Ovary (tissue), 9 donors: ENCODE results near the gene DQX1. TPM values are rescaled to one million over a fixed set of nuclear protein-coding genes. Genes with fewer than 3 reads are reported as not detected.

Experiments used
- DNase-seq, 5 donors: peaks; one replicate each; pipeline ENCODE4 v3.0.0-alpha.2; 2019 to 2020
- H3K27ac ChIP-seq, 2 donors: fragments of 200-600 bp; one replicate each; pipeline versions ENCODE4 v1.5.1 to v1.8.0; 2019 to 2022
- H3K27me3 ChIP-seq: fragments of 200-600 bp; one replicate; pipeline ENCODE4 v1.8.0; 2022
- H3K36me3 ChIP-seq: fragments of 200-600 bp; sonication (generic); one replicate; pipeline ENCODE4 v1.5.1; 2019
- H3K4me1 ChIP-seq: one replicate; pipeline ENCODE4 v1.8.1; 2013; ENCODE audit warnings: mild to moderate bottlenecking, moderate library complexity; ENCODE audit not compliant: insufficient read depth
- H3K4me3 ChIP-seq: fragments of 200-600 bp; sonication (generic); one replicate; pipeline ENCODE4 v1.5.1; 2017
- H3K9me3 ChIP-seq, 2 donors: fragments of 200-600 bp in 1 of 2; sonication (generic) in 1 of 2; one replicate each; pipeline versions ENCODE4 v1.5.1 to v1.8.1; 2013 to 2019; ENCODE audit warnings: mild to moderate bottlenecking in 1 of 2, moderate library complexity in 1 of 2
- EP300 ChIP-seq: sonication (generic); formaldehyde crosslinking; IDR thresholded peaks from one replicate; pipeline ENCODE4 v1.6.1; 2017; ENCODE audit warnings: antibody characterized with exemption
- POLR2A ChIP-seq: fragments of 450-650 bp; IDR thresholded peaks from one replicate; pipeline ENCODE4 v1.6.1; 2017; ENCODE audit warnings: antibody characterized with exemption, mild to moderate bottlenecking, moderate library complexity
- WGBS, 3 donors: extraction: QIAGEN DNeasy Blood & Tissue Kit in 1 of 3; methylation state at CpG; one replicate each; pipeline versions ENCODE4 v1.1.5 to v1.1.7; 2013 to 2017; 5-methylcytosine and 5-hydroxymethylcytosine counted together
- intact Hi-C, 4 donors: fragments of 100-400 bp; cut with DNase I; formaldehyde crosslinking; loops; one replicate each; pipeline versions ENCODE4 v1.11.0 to v1.15.1; 2022 to 2023
- polyA plus RNA-seq, 2 donors: library from polyadenylated mRNA; stranded (reverse); fragments of 200-250 nt in 1 of 2; fragments of 350-450 nt in 1 of 2; fragmentation: Illumina TruSeq in 1 of 2; extraction: RNeasy Lipid Tissue Mini Kit (QIAGEN cat#74804) in 1 of 2; gene quantifications; one replicate each; pipeline ENCODE4 v1.2.3, GENCODE V29; 2013 to 2014
- total RNA-seq, 7 donors: library from RNA; depleted of rRNA in 2 of 7; stranded (reverse); fragments of >200 nt in 2 of 7; fragmentation: NEBNext Ultra II Directional in 3 of 7; extraction: Animal tissue kit (Norgen Biotek cat#: 25700) in 3 of 7; gene quantifications; one replicate each; pipeline versions ENCODE4 v1.1.0 to v1.2.4, GENCODE V29; 2016 to 2023
- TF ChIP-seq, protein P1 (sequence below), 3 donors: fragments of 450-650 bp in 2 of 3; fragments of 200-600 bp in 1 of 3; IDR thresholded peaks; one replicate each; pipeline versions ENCODE4 v1.5.1 to v1.8.0; 2016 to 2022; ENCODE audit warnings: antibody characterized with exemption in 3 of 3, mild to moderate bottlenecking in 1 of 3
- donor health status: DM: no; HTN: no; CAD: no; lungs with moderate emphysema.
- donor health status: DM: no; HTN: no; CAD: no.
- donor health status: Bipolar disorder and iron deficiency.
- donor health status: DM: yes; HTN: yes; CAD: no.
- donor health status: DM: no; HTN: no; CAD: no.
- donor health status: DM: yes; HTN: yes; CAD: no.

DQX1 gene
- total and polyA plus RNA-seq, 9 donors: 0.06 to 1.1 (median 0.22) TPM; not detected in 5

DNA sequence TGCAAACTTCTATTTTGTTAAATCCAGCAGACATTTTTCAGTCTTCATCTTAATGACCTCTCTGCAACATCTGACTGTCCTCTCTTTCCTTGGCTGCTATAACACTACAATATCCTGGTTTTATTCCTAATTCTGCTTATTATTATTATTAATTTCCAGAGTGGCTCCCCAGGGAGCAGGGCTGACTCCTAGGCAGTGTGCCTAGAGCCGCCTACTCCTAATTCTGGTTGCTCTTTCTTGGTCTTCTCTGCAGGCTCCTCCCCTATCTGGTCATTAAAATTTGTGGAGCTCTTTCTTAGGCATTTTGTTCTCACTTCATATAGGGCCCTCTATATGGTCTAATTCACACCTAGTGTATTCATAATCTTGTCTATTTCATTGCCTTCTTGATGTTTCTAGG, 16.9 kb upstream of the DQX1 start:
- no peaks in the 10 kb centered on the region for H3K4me1 ChIP-seq
- no peak overlapping the region for H3K27ac ChIP-seq
- H3K9me3 ChIP-seq: no peaks in the 10 kb centered on the region
- H3K36me3 ChIP-seq: no peaks in the 10 kb centered on the region
- no peak for DNase-seq
- H3K27me3 ChIP-seq: no peaks in the 10 kb centered on the region
- TF ChIP-seq POLR2A (no peak), EP300 (no peak)
- TF ChIP-seq, protein P1, sequence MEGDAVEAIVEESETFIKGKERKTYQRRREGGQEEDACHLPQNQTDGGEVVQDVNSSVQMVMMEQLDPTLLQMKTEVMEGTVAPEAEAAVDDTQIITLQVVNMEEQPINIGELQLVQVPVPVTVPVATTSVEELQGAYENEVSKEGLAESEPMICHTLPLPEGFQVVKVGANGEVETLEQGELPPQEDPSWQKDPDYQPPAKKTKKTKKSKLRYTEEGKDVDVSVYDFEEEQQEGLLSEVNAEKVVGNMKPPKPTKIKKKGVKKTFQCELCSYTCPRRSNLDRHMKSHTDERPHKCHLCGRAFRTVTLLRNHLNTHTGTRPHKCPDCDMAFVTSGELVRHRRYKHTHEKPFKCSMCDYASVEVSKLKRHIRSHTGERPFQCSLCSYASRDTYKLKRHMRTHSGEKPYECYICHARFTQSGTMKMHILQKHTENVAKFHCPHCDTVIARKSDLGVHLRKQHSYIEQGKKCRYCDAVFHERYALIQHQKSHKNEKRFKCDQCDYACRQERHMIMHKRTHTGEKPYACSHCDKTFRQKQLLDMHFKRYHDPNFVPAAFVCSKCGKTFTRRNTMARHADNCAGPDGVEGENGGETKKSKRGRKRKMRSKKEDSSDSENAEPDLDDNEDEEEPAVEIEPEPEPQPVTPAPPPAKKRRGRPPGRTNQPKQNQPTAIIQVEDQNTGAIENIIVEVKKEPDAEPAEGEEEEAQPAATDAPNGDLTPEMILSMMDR (IDR thresholded peaks at IDR 0.05): no peak
- H3K4me3 ChIP-seq: no peak overlapping the region
- WGBS, 3 donors: 70 to 86% (median 84%) methylated on average over 1 of the region's 1 CpG
- intact Hi-C loops: no loop called here

DNA sequence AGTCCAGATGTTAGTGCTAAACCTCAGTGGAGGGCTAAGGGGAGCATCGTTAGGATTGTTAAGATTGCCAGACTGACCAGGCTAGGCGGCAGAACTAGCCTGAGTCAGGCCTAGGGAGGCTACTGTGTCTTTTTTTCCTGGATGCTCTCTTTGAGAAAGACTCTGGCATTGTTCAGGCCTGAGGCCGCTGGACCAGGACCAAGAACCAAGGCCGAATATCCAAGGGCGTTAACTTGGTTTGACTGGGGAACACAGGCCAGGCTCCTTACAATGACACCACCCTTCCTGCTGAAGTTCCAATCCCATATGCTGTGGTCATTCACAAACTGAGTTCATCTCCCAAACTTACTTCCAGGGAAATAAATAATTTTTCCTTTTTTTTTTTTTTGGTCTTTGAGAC, 14.3 kb upstream of the DQX1 start:
- H3K4me3 ChIP-seq: no peak overlapping the region
- no peaks in the 10 kb centered on the region for H3K4me1 ChIP-seq
- 62 to 83% (median 72%) methylated on average over 5 of the region's 5 CpGs for WGBS, 3 donors
- no peaks in the 10 kb centered on the region for H3K36me3 ChIP-seq
- no peak for TF ChIP-seq POLR2A
- H3K9me3 ChIP-seq: no peaks in the 10 kb centered on the region
- no peak for DNase-seq
- no peaks in the 10 kb centered on the region for H3K27me3 ChIP-seq
- no peak overlapping the region for H3K27ac ChIP-seq
- intact Hi-C loops: no loop called here

GRCh38 chr2:74538881-74539339, 12.9 kb upstream of the DQX1 start:
- intact Hi-C loops: no loop called here

DNA sequence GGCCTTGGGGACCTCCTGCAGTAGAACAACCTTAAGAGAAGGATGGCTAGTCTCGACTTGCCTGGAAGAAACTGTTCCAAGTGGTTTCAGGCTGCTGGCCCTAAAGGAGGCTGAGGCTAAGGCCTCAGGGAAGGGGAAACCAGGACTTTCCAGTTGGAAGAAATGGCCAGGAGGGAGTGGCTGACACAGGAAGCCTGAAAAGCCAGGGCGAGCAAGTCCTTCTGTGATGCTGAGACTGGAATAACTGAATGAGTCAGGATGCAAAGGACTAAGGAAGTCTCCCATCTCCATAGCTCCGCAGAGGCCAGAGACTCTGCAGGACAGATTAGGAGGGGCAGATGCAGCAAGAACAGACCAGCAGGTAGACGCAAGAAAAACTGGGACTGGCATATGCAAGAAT, 11.1 kb upstream of the DQX1 start:
- Histone ChIP-seq H3K27me3 (no peaks in the 10 kb centered on the region), H3K36me3 (no peaks in the 10 kb centered on the region), H3K4me3 (no peak overlapping the region), H3K4me1 (no peaks in the 10 kb centered on the region), H3K9me3 (no peaks in the 10 kb centered on the region), H3K27ac (no peak overlapping the region)
- intact Hi-C loops: no loop called here
- no peak for TF ChIP-seq EP300
- TF ChIP-seq POLR2A: no peak
- TF ChIP-seq, protein P1 (IDR thresholded peaks at IDR 0.05): no peak
- WGBS, 3 donors: 68 to 78% (median 74%) methylated on average over 4 of the region's 4 CpGs
- no peak for DNase-seq

More at GRCh38 chr2:74538881-74539339, 12.9 kb upstream of the DQX1 start:
- no peak overlapping the region for H3K4me3 ChIP-seq
- no peaks in the 10 kb centered on the region for H3K4me1 ChIP-seq
- no peak for TF ChIP-seq EP300
- H3K27me3 ChIP-seq: no peaks in the 10 kb centered on the region
- no peaks in the 10 kb centered on the region for H3K9me3 ChIP-seq
- 78 to 84% (median 82%) methylated on average over 7 of the region's 7 CpGs for WGBS, 3 donors
- H3K36me3 ChIP-seq: no peaks in the 10 kb centered on the region
- no peak overlapping the region for H3K27ac ChIP-seq
- no peak for DNase-seq

- H3K36me3 ChIP-seq: no peaks in the 10 kb centered on the region
- 82 to 88% (median 83%) methylated on average over 23 of the region's 23 CpGs for WGBS, 3 donors
- intact Hi-C loops: no loop called here
- no peak for DNase-seq
- H3K9me3 ChIP-seq: no peaks in the 10 kb centered on the region
- no peaks in the 10 kb centered on the region for H3K27me3 ChIP-seq
- H3K4me3 ChIP-seq: no peak overlapping the region
- TF ChIP-seq, protein P1 (IDR thresholded peaks at IDR 0.05): no peak
- TF ChIP-seq POLR2A (no peak), EP300 (no peak)
- H3K27ac ChIP-seq: no peak overlapping the region
- H3K4me1 ChIP-seq: no peaks in the 10 kb centered on the region
Measured at GRCh38 chr2:74536166-74536950, 10.3 kb upstream of the DQX1 start.
